GM12878 (cell line): ENCODE measurements around the gene PLCB4. TPM values are rescaled to one million over a fixed set of nuclear protein-coding genes. Genes with fewer than 3 reads are reported as not detected.

Experiments
- ATAC-seq: fragments of 200-7000 bp; cut with Tn5 transposase; 3 replicates; pipeline ENCODE4 v1.9.1; 2020; ENCODE audit warnings: mild to moderate bottlenecking, moderate library complexity
- BruUV-seq: library from RNA; stranded (reverse); fragments of 400-500 nt; replicated peaks from 2 replicates; lab custom pipeline; 2021; lab: Mats Ljungman, UMichigan
- CTCF ChIA-PET: fragments of 300-600 bp; sonication (Branson Sonifier 250); formaldehyde crosslinking; extraction: SDS; loops from one replicate; lab custom pipeline; 2021; ENCODE audit warnings: inconsistent platforms; lab: Yijun Ruan, JAX
- POLR2A ChIA-PET: fragments of 350-600 bp; formaldehyde crosslinking; extraction: SDS; loops from one replicate; lab custom pipeline; 2021; ENCODE audit warnings: inconsistent platforms; lab: Charles Lee
- RAD21 ChIA-PET: fragments of 300-600 bp; sonication (Branson Sonifier 250); formaldehyde crosslinking; loops from one replicate; lab custom pipeline; 2023; ENCODE audit warnings: antibody characterized with exemption; ENCODE audit not compliant: unreplicated experiment; lab: Charles Lee
- SMC1A ChIA-PET: fragments of 300-600 bp; sonication (Branson Sonifier 250); formaldehyde crosslinking; loops from one replicate; lab custom pipeline; 2023; ENCODE audit not compliant: unreplicated experiment, uncharacterized antibody; lab: Charles Lee
- DNase-seq: peaks from one replicate; pipeline ENCODE4 v3.0.0-alpha.2; 2011; ENCODE audit warnings: low read depth, low spot score
- FAIRE-seq: peaks from 3 replicates; lab custom pipeline; 2011; peaks lifted over from hg19 to GRCh38; lab: Jason Lieb, UNC
- H2AFZ ChIP-seq: 2 replicates; pipeline ENCODE4 v1.6.0; 2011; ENCODE audit warnings: low read depth, low read length, control low read depth; ENCODE audit not compliant: control insufficient read depth
- H3K27ac ChIP-seq: 2 replicates; pipeline ENCODE4 v1.5.1; 2011; ENCODE audit warnings: control low read depth; ENCODE audit not compliant: control insufficient read depth, insufficient read depth
- H3K27me3 ChIP-seq, 2 experiments: replicated peaks in 1 of 2; 2 replicates each; pipeline versions ENCODE4 v1.6.0 to v1.6.1; 2011; ENCODE audit warnings: low read length in 1 of 2; ENCODE audit not compliant: control insufficient read depth in 2 of 2, insufficient read depth in 2 of 2
- H3K36me3 ChIP-seq, 2 experiments: 2 replicates each; pipeline ENCODE4 v1.5.1; 2011; ENCODE audit warnings: low read length in 1 of 2; ENCODE audit not compliant: control insufficient read depth in 2 of 2, insufficient read depth in 2 of 2
- H3K4me1 ChIP-seq: 2 replicates; pipeline ENCODE4 v1.6.1; 2011; ENCODE audit warnings: mild to moderate bottlenecking, low read length, moderate library complexity, mixed read lengths; ENCODE audit not compliant: control insufficient read depth, insufficient read depth
- H3K4me2 ChIP-seq: 2 replicates; pipeline ENCODE4 v1.6.0; 2011; ENCODE audit warnings: control low read depth; ENCODE audit not compliant: control insufficient read depth, insufficient read depth
- H3K4me3 ChIP-seq: fragments of 200-600 bp; sonication (generic); 2 replicates; pipeline ENCODE4 v1.5.1; 2016
- H3K79me2 ChIP-seq: 2 replicates; pipeline ENCODE4 v1.6.0; 2011; ENCODE audit warnings: low read length; ENCODE audit not compliant: control insufficient read depth, insufficient read depth
- H3K9ac ChIP-seq: 2 replicates; pipeline ENCODE4 v1.8.0; 2011; ENCODE audit warnings: low read length, control low read depth, mixed read lengths; ENCODE audit not compliant: control insufficient read depth, insufficient read depth
- H3K9me3 ChIP-seq: replicated peaks from 3 replicates; pipeline ENCODE4 v1.5.1; 2011; ENCODE audit warnings: mild to moderate bottlenecking, low read length; ENCODE audit not compliant: control insufficient read depth, insufficient read depth
- H4K20me1 ChIP-seq: 2 replicates; pipeline ENCODE4 v1.6.0; 2011; ENCODE audit not compliant: control insufficient read depth, insufficient read depth
- EED ChIP-seq: sonication (generic); IDR thresholded peaks from 2 replicates; pipeline ENCODE4 v1.6.1; 2016; ENCODE audit warnings: antibody characterized with exemption, low read depth
- ESRRA ChIP-seq: IDR thresholded peaks from 2 replicates; pipeline ENCODE4 v1.6.1; 2012; ENCODE audit warnings: mild to moderate bottlenecking, low read length, improper control_type of control experiment
- ETV6 ChIP-seq, 2 experiments: fragments of 450-650 bp in 1 of 2; IDR thresholded peaks in 1 of 2; conservative IDR thresholded peaks in 1 of 2; 2 replicates each; pipeline ENCODE4 v1.6.1; 2014; ENCODE audit warnings: antibody characterized with exemption in 1 of 2, borderline replicate concordance in 1 of 2, low read depth in 1 of 2, mild to moderate bottlenecking in 1 of 2, moderate library complexity in 1 of 2
- KAT2A ChIP-seq: conservative IDR thresholded peaks from 2 replicates; pipeline ENCODE4 v1.6.1; 2011; ENCODE audit warnings: low read depth, low read length; ENCODE audit not compliant: control insufficient read depth
- LARP7 ChIP-seq: fragments of 450-650 bp; IDR thresholded peaks from 2 replicates; pipeline ENCODE4 v1.6.1; 2017; ENCODE audit warnings: mild to moderate bottlenecking
- MEF2B ChIP-seq: fragments of 450-650 bp; IDR thresholded peaks from 2 replicates; pipeline ENCODE4 v1.6.1; 2018; ENCODE audit warnings: mild to moderate bottlenecking, moderate library complexity; ENCODE audit not compliant: partially characterized antibody, poor library complexity, severe bottlenecking
- MTA3 ChIP-seq: IDR thresholded peaks from 2 replicates; pipeline ENCODE4 v1.6.1; 2012; ENCODE audit warnings: low read length, inconsistent platforms, borderline replicate concordance
- PML ChIP-seq: IDR thresholded peaks from 2 replicates; pipeline ENCODE4 v1.6.1; 2012; ENCODE audit warnings: low read length, inconsistent platforms
- RCOR1 ChIP-seq: conservative IDR thresholded peaks from 2 replicates; pipeline ENCODE4 v1.6.1; 2012; ENCODE audit warnings: low read depth, low read length, improper control_type of control experiment
- TCF3 ChIP-seq: IDR thresholded peaks from 2 replicates; pipeline ENCODE4 v1.6.1; 2012; ENCODE audit warnings: low read depth, mild to moderate bottlenecking, low read length, borderline replicate concordance; ENCODE audit not compliant: insufficient read depth
- YY1 ChIP-seq: IDR thresholded peaks from 2 replicates; pipeline ENCODE4 v1.6.1; 2011; ENCODE audit warnings: low read depth, mild to moderate bottlenecking, low read length
- WGBS: methylation state at CpG from one replicate; pipeline ENCODE4 v1.1.6; 2016; ENCODE audit warnings: low lambda C conversion rate; ENCODE audit not compliant: insufficient replicate concordance, insufficient coverage; ENCODE audit errors: missing lambda C conversion rate; 5-methylcytosine and 5-hydroxymethylcytosine counted together
- in situ Hi-C: fragments of 300-500 bp; cut with MboI; formaldehyde crosslinking; loops from 9 replicates; pipeline ENCODE4 v1.14.3; 2018; ENCODE audit warnings: mixed read lengths
- intact Hi-C: fragments of 100-400 bp; cut with micrococcal nuclease; formaldehyde crosslinking; loops from one replicate; pipeline ENCODE4 v1.14.2; 2022; ENCODE audit not compliant: unreplicated experiment
- polyA plus RNA-seq, 11 experiments: library from polyadenylated mRNA; depleted of rRNA in 4 of 11; unstranded in 6 of 11; stranded (reverse) in 5 of 11; fragments of >200 nt; fragmentation: Nextera tagmentation in 4 of 11; fragmentation: Illumina TruSeq in 1 of 11; extraction: Ambion mirVana in 4 of 11; extraction: Trizol in 1 of 11; gene quantifications; 1 replicate in 1 of 11; 2 replicates in 10 of 11; pipeline versions ENCODE4 v1.2.1 to v1.2.3, GENCODE V29; 2011 to 2016; ENCODE audit warnings: inconsistent platforms in 2 of 11, missing spikeins in 2 of 11, low read depth in 1 of 11
- total RNA-seq, 4 experiments: library from RNA; depleted of rRNA in 3 of 4; stranded (reverse); fragments of >200 nt in 3 of 4; fragmentation: Illumina TruSeq in 1 of 4; extraction: Trizol in 1 of 4; gene quantifications; 2 replicates each; pipeline versions ENCODE4 v1.2.1 to v1.2.3, GENCODE V29; 2013 to 2021
- TF ChIP-seq, protein P1 (sequence below): fragments of 450-650 bp; IDR thresholded peaks from 2 replicates; pipeline ENCODE4 v1.6.1; 2017; ENCODE audit warnings: mild to moderate bottlenecking, low read depth, inconsistent platforms; ENCODE audit not compliant: poor library complexity, severe bottlenecking
- TF ChIP-seq, protein P2 (sequence below): fragments of 450-650 bp; formaldehyde crosslinking; IDR thresholded peaks from 2 replicates; pipeline ENCODE4 v1.4.0; 2022; ENCODE audit warnings: mild to moderate bottlenecking, moderate library complexity
- TF ChIP-seq, protein P3 (sequence below): fragments of 450-650 bp; IDR thresholded peaks from 2 replicates; pipeline ENCODE4 v1.6.1; 2018; ENCODE audit warnings: borderline replicate concordance, mild to moderate bottlenecking; ENCODE audit not compliant: partially characterized antibody
- TF ChIP-seq, protein P4 (sequence below): fragments of 450-650 bp; IDR thresholded peaks from 2 replicates; pipeline ENCODE4 v1.6.1; 2017; ENCODE audit warnings: borderline replicate concordance

Gene PLCB4
- total and polyA plus RNA-seq, 10 of the 15 experiments (the other 5 are each of a cell fraction or from before 2014, with no cell fraction given): not detected

DNA sequence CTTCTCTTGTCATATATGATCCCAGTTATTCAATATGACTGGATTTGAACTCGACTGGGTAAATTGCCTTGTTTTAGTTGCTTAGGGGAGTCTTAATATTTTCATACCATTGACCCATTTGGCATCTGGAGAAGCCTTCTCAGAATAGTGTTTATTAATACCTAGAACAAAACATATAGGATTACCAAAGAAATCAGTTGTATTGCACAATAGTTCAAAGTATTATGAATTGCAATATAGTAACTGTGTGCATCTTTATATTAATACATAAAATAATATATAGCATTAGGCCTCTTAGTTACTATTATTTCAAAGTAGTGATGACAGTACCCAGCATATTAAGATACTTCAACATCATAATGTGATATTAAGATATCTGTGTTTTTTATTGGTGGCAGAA lies 177.8 kb downstream of the PLCB4 start:
- in situ Hi-C loops: no loop called here
- TF ChIP-seq ETV6 (conservative IDR thresholded peaks at IDR 0.05 in 1 of 2, IDR thresholded peaks at IDR 0.05 in 1 of 2; ENCODE audit: borderline replicate concordance in 1 of 2, low read depth in 1 of 2) (no peak), YY1 (no peak), MTA3 (no peak), LARP7 (no peak), ESRRA (no peak), MEF2B (no peak), EED (no peak), KAT2A (no peak), RCOR1 (no peak), PML (no peak), TCF3 (no peak)
- TF ChIP-seq, protein P1, sequence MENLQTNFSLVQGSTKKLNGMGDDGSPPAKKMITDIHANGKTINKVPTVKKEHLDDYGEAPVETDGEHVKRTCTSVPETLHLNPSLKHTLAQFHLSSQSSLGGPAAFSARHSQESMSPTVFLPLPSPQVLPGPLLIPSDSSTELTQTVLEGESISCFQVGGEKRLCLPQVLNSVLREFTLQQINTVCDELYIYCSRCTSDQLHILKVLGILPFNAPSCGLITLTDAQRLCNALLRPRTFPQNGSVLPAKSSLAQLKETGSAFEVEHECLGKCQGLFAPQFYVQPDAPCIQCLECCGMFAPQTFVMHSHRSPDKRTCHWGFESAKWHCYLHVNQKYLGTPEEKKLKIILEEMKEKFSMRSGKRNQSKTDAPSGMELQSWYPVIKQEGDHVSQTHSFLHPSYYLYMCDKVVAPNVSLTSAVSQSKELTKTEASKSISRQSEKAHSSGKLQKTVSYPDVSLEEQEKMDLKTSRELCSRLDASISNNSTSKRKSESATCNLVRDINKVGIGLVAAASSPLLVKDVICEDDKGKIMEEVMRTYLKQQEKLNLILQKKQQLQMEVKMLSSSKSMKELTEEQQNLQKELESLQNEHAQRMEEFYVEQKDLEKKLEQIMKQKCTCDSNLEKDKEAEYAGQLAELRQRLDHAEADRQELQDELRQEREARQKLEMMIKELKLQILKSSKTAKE: no peak
- TF ChIP-seq, protein P2, sequence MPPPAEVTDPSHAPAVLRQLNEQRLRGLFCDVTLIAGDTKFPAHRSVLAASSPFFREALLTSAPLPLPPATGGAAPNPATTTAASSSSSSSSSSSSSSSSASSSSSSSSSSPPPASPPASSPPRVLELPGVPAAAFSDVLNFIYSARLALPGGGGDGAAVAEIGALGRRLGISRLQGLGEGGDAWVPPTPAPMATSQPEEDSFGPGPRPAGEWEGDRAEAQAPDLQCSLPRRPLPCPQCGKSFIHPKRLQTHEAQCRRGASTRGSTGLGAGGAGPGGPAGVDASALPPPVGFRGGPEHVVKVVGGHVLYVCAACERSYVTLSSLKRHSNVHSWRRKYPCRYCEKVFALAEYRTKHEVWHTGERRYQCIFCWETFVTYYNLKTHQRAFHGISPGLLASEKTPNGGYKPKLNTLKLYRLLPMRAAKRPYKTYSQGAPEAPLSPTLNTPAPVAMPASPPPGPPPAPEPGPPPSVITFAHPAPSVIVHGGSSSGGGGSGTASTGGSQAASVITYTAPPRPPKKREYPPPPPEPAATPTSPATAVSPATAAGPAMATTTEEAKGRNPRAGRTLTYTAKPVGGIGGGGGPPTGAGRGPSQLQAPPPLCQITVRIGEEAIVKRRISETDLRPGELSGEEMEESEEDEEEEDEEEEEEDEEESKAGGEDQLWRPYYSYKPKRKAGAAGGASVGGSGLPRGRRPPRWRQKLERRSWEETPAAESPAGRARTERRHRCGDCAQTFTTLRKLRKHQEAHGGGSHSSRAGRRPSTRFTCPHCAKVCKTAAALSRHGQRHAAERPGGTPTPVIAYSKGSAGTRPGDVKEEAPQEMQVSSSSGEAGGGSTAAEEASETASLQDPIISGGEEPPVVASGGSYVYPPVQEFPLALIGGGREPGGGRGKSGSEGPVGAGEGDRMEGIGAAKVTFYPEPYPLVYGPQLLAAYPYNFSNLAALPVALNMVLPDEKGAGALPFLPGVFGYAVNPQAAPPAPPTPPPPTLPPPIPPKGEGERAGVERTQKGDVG: no peak
- TF ChIP-seq, protein P3, sequence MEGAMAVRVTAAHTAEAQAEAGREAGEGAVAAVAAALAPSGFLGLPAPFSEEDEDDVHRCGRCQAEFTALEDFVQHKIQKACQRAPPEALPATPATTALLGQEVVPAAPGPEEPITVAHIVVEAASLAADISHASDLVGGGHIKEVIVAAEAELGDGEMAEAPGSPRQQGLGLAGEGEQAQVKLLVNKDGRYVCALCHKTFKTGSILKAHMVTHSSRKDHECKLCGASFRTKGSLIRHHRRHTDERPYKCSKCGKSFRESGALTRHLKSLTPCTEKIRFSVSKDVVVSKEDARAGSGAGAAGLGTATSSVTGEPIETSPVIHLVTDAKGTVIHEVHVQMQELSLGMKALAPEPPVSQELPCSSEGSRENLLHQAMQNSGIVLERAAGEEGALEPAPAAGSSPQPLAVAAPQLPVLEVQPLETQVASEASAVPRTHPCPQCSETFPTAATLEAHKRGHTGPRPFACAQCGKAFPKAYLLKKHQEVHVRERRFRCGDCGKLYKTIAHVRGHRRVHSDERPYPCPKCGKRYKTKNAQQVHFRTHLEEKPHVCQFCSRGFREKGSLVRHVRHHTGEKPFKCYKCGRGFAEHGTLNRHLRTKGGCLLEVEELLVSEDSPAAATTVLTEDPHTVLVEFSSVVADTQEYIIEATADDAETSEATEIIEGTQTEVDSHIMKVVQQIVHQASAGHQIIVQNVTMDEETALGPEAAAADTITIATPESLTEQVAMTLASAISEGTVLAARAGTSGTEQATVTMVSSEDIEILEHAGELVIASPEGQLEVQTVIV: no peak
- TF ChIP-seq, protein P4, sequence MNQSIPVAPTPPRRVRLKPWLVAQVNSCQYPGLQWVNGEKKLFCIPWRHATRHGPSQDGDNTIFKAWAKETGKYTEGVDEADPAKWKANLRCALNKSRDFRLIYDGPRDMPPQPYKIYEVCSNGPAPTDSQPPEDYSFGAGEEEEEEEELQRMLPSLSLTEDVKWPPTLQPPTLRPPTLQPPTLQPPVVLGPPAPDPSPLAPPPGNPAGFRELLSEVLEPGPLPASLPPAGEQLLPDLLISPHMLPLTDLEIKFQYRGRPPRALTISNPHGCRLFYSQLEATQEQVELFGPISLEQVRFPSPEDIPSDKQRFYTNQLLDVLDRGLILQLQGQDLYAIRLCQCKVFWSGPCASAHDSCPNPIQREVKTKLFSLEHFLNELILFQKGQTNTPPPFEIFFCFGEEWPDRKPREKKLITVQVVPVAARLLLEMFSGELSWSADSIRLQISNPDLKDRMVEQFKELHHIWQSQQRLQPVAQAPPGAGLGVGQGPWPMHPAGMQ: no peak

More for the DNA sequence above, 177.8 kb downstream of the PLCB4 start:
- Histone ChIP-seq H3K9ac (no peak overlapping the region), H3K4me2 (no peak overlapping the region), H3K79me2 (no peaks in the 10 kb centered on the region), H4K20me1 (no peaks in the 10 kb centered on the region), H3K27ac (no peak overlapping the region), H3K27me3 (no peaks in the 10 kb centered on the region), H3K4me3 (no peak overlapping the region), H2AFZ (no peak overlapping the region), H3K4me1 (no peaks in the 10 kb centered on the region), H3K9me3 (no peaks in the 10 kb centered on the region), H3K36me3 (no peaks in the 10 kb centered on the region)
- SMC1A ChIA-PET: interaction anchor here (0.6 kb wide), 1 partner anchor 20 kb away, joined by 4 read pairs; no protein-coding TSS in a partner anchor
- 0% methylated on average over 1 of the region's 1 CpG for WGBS
- DNase-seq: no peak
- POLR2A ChIA-PET: no interaction called here
- intact Hi-C loops: no loop called here
- RAD21 ChIA-PET: no interaction called here
- ATAC-seq: no peak
- FAIRE-seq: no peak
- no TSS peak for BruUV-seq
- CTCF ChIA-PET: no interaction called here
